Spinal cord (tissue), 10 donors: ENCODE measurements around the gene FAM193A. TPM values are rescaled to one million over a fixed set of nuclear protein-coding genes. Genes with fewer than 3 reads are reported as not detected.
"Not testable (repeated sequence)": the region's sequence is repeated elsewhere in the genome, so short reads cannot be mapped to it uniquely, and the experiment has no call there.

Experiments
- DNase-seq, 6 donors: peaks; one replicate each; pipeline versions ENCODE4 v3.0.0 to v3.0.0-alpha.2; 2013 to 2015; ENCODE audit warnings: low spot score in 6 of 6, low read depth in 4 of 6
- H3K27ac ChIP-seq: one replicate; pipeline ENCODE4 v1.5.1; 2013; ENCODE audit warnings: low read depth, low read length, control low read depth
- H3K27me3 ChIP-seq: one replicate; pipeline ENCODE4 v1.6.1; 2013; ENCODE audit warnings: low read length; ENCODE audit not compliant: control insufficient read depth, insufficient read depth
- H3K36me3 ChIP-seq: one replicate; pipeline ENCODE4 v1.6.1; 2013; ENCODE audit warnings: low read length; ENCODE audit not compliant: control insufficient read depth, insufficient read depth
- H3K4me1 ChIP-seq: one replicate; pipeline ENCODE4 v1.6.1; 2013; ENCODE audit warnings: low read length; ENCODE audit not compliant: control insufficient read depth, insufficient read depth
- H3K4me3 ChIP-seq: one replicate; pipeline ENCODE4 v1.5.1; 2013; ENCODE audit warnings: low read depth, low read length, control low read depth
- H3K9me3 ChIP-seq: one replicate; pipeline ENCODE4 v1.6.1; 2013; ENCODE audit warnings: low read length; ENCODE audit not compliant: control insufficient read depth, insufficient read depth
- WGBS: methylation state at CpG from one replicate; pipeline ENCODE4 v1.1.5; 2013; ENCODE audit warnings: missing lambda C conversion rate; ENCODE audit not compliant: insufficient coverage; 5-methylcytosine and 5-hydroxymethylcytosine counted together
- polyA plus RNA-seq, 2 donors: library from polyadenylated mRNA; unstranded; fragments of 120-200 nt; gene quantifications; one replicate each; pipeline ENCODE4 v1.2.1, GENCODE V29; 2013; ENCODE audit not compliant: insufficient read length in 2 of 2
- total RNA-seq, 2 donors: library from RNA; depleted of rRNA in 1 of 2; stranded (reverse); fragments of 120-200 nt in 1 of 2; fragments of >200 nt in 1 of 2; gene quantifications; one replicate each; pipeline versions ENCODE4 v1.2.3 to v1.2.4, GENCODE V29; 2013 to 2014
- donor health status: healthy.

The FAM193A gene
- total and polyA plus RNA-seq, 4 donors: 16.2 to 35.1 (median 28.9) TPM

DNA sequence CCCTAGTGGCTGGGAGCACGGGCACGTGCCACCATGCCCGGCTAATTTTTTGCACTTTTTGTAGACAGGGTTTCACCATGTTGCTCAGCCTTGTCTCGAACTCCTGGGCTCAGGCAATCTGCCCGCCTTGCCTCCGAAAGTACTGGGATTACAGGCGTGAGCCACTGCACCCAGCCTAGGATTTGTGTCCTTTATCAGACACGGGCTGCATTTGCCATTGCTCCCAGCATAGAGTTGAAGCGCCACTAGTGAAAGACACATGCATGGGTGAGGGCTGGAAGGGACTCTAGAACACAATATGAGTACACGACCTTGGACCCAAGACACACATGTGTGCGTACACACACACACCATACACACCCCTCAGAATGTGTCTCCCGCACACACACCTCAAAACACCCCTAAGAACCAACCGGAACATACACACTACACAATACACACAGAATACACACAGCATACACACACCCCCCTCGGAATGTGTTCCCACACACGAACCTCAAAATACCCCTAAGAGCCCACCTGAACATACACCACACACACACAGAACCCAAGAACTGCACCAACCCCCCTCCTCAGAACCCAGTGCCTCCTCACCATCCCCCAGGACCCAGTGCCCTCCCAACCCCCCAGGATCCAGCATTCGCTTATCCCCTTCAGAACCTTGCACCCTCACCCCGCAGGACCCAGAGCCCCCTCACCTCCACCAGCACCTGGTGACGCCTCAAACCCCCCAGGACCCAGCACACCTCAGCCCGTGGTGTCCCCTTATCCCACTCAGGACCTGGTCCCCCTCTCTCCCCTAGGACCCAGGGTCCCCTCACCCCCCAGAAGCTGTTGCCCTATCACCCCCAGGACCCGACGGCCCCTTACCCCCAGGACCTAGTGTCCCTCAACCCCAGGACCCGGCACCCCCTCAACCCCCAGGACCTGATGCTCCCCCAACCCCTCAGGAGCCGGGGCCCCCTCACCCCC lies 218.7 kb downstream of the FAM193A start:
- DNase-seq: no peak
- peak overlapping the region; percentile 52 for H3K4me3 ChIP-seq
- no peaks in the 10 kb centered on the region for H3K27me3 ChIP-seq
- H3K4me1 ChIP-seq: peaks cover 18% of the 10 kb centered on the region
- H3K36me3 ChIP-seq: peaks cover 5% of the 10 kb centered on the region
- 82% methylated on average over 16 of the region's 23 CpGs for WGBS
- no peaks in the 10 kb centered on the region for H3K9me3 ChIP-seq
- H3K27ac ChIP-seq: no peak overlapping the region

DNA sequence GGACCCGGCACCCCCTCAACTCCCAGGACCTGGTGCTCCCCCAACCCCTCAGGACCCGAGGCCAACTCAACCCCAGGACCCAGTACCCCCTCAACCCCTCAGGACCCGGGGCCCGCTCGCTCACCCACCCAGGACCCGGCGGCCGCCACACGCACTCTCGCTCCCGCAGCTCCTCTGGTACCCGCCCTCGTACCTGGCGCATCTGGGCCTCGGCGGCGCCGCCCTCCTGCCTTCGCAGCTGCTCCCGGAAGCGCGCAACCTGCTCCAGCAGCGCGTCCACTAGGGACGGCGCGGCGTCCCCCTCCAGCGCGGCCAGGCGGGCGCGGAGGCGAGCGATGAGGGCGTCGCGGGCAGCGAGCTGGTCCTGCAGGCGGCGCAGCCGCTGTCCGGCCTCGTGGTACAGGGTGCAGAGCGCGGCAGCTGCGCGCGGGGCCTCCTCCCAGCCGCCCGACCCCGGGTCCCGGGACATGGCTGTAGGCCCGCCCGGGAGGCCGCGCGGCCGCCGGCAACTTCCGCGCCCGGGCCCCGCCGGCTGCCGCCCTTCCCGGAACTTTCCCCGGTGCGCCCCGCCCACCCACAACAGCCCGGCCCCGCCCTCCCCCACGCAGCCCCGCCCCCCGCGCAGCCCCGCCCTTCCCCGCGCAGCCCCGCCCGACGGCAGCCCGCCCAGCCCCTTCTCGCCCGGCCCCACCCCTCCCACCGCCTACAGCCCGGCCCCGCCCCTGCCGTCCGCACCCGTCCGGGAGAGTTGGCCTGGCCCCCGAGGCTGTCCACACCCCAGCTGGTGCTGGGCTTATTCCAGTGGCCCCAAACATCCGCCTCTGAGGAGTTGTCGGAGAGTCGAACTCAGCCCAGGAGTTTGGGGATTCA lies 219.6 kb downstream of the FAM193A start, which contains the start of gene TNIP2:
TNIP2 (minus strand) TSS at position 516 of the 870 bp plus-strand sequence; CDS start at position 469, 47 bp downstream.
- peak in 5 of 6 donors; percentile 20 to 79 (median 32) for DNase-seq
- no peaks in the 10 kb centered on the region for H3K27me3 ChIP-seq
- H3K9me3 ChIP-seq: no peaks in the 10 kb centered on the region
- WGBS: under 1% methylated on average over 63 of the region's 96 CpGs
- peak within 1 kb of the TSS; percentile 75 for H3K27ac ChIP-seq
- H3K36me3 ChIP-seq: peaks cover 2% of the 10 kb centered on the region
- peaks cover 18% of the 10 kb centered on the region for H3K4me1 ChIP-seq
- H3K4me3 ChIP-seq: peak within 1 kb of the TSS; percentile 52

DNA sequence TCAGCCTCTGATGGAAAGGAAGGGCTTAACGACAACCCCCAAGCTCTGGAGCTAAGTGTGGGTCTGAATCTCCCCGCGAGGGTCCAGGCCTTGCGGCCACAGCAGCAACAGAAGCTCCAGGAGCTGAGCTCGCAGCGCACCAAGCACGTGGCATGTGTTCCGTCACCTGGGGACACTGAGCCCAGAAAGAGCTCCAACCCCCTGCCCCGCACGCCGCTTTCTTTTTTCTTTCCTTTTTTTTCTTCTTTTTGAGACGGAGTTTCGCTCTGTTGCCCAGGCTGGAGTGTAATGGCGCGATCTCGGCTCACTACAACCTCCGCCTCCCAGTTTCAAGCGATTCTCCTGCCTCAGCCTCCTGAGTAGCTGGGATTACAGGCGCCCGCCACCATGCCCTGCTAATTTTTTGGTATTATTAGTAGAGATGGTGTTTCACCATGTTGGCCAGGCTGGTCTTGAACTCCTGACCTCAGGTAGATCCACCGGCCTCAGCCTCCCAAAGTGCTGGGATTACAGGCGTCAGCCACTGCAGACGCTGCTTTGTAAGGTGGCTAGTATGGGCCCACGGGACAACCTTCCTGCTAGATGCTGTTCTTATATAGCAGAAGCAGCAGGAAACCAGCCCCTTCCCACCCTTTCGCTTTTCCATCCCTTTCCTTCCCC lies 220.4 kb downstream of the FAM193A start:
- peaks cover 2% of the 10 kb centered on the region for H3K36me3 ChIP-seq
- 57% methylated on average over 17 of the region's 25 CpGs for WGBS
- DNase-seq: no peak
- no peaks in the 10 kb centered on the region for H3K27me3 ChIP-seq
- peak overlapping the region; percentile 75 for H3K27ac ChIP-seq
- H3K4me3 ChIP-seq: peak overlapping the region; percentile 47
- no peaks in the 10 kb centered on the region for H3K9me3 ChIP-seq
- H3K4me1 ChIP-seq: peaks cover 21% of the 10 kb centered on the region

DNA sequence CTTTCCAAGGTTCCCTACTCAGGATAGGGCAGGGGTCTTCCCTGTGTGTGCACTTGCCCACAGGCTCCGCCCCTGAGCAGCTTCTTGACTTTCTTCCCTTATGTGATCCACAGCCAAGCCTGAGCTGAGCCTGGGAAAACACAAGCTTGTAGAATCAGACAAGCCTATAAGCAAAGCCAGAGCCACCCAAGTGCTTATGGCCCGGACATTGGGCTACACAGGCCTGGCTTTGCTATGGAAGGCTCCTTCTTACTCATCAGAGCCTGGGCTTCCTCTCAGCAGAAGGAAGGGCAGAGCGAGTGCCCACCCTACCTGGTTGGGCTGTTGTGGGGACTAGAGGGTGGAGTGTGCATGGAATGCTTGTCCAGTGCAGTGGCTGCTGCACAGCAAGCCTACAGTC lies 221.0 kb downstream of the FAM193A start:
- peaks cover 21% of the 10 kb centered on the region for H3K4me1 ChIP-seq
- peaks cover under 1% of the 10 kb centered on the region for H3K36me3 ChIP-seq
- no peaks in the 10 kb centered on the region for H3K9me3 ChIP-seq
- no peak for DNase-seq
- WGBS: 100% methylated on average over 3 of the region's 3 CpGs
- H3K27me3 ChIP-seq: no peaks in the 10 kb centered on the region
- H3K4me3 ChIP-seq: no peak overlapping the region
- H3K27ac ChIP-seq: no peak overlapping the region

DNA sequence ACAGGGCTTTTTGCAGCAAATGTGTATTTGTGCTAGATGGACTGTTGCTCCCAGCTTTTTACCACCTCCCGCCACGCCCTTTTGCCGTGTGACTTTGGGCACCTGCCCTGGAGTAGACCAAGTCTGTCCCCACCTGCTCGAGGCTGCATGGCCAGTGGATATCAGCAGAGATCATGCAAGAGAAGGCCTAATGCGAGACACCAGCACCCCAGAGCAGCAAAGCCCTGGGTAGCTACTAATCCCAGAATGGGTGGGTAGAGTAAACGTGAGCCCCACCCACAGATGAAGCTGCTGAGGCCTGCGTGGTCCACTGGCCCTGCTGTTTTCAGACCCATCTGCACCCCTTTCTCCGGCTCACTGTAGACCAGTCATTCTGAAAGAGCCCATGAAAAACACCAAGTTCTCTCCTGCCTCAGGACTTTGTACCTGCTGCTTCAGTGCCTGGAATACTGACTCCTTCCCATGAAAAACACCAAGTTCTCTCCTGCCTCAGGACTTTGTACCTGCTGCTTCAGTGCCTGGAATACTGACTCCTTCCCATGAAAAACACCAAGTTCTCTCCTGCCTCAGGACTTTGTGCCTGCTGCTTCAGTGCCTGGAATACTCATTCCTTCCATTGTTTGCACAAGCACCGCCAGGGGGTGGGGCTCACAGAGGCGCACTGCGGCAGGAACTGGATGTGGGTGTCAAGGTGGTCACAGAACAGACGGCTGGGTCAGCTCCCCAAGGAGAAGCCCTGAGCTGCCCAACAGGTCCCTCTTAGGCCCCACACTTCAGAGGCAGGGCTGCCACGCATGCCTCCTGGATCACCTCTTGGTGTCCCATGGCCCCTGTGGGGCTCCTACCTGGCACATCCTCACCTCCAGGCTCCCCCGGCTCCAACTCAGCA lies 224.8 kb downstream of the FAM193A start:
- H3K4me1 ChIP-seq: peaks cover 16% of the 10 kb centered on the region
- H3K27me3 ChIP-seq: no peaks in the 10 kb centered on the region
- WGBS: 75% methylated on average over 10 of the region's 14 CpGs
- H3K27ac ChIP-seq: no peak overlapping the region
- DNase-seq: no peak
- H3K36me3 ChIP-seq: no peaks in the 10 kb centered on the region
- no peaks in the 10 kb centered on the region for H3K9me3 ChIP-seq
- H3K4me3 ChIP-seq: no peak overlapping the region

DNA sequence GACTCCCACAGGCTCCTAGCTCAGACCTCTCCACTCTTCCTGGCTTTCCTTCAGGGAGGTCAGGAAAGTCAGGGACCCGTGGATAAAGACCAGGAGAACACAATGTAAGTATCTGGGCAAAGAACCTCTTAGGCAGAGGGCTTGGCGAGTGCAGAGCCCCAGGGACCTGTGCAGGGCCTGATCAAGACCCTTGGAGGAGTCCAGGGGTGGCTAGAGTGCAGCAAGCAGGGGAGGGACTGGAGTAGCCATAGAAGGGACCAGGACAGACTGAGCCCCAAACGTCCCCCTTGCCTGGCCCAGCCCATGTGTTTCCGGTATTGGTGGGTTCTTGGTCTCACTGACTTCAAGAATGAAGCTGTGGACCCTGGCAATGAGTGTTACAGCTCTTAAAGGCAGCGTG lies 225.6 kb downstream of the FAM193A start:
- peaks cover 11% of the 10 kb centered on the region for H3K4me1 ChIP-seq
- H3K27me3 ChIP-seq: no peaks in the 10 kb centered on the region
- H3K27ac ChIP-seq: no peak overlapping the region
- no peak for DNase-seq
- no peaks in the 10 kb centered on the region for H3K9me3 ChIP-seq
- H3K36me3 ChIP-seq: no peaks in the 10 kb centered on the region
- no peak overlapping the region for H3K4me3 ChIP-seq
- WGBS: 81% methylated on average over 5 of the region's 5 CpGs

DNA sequence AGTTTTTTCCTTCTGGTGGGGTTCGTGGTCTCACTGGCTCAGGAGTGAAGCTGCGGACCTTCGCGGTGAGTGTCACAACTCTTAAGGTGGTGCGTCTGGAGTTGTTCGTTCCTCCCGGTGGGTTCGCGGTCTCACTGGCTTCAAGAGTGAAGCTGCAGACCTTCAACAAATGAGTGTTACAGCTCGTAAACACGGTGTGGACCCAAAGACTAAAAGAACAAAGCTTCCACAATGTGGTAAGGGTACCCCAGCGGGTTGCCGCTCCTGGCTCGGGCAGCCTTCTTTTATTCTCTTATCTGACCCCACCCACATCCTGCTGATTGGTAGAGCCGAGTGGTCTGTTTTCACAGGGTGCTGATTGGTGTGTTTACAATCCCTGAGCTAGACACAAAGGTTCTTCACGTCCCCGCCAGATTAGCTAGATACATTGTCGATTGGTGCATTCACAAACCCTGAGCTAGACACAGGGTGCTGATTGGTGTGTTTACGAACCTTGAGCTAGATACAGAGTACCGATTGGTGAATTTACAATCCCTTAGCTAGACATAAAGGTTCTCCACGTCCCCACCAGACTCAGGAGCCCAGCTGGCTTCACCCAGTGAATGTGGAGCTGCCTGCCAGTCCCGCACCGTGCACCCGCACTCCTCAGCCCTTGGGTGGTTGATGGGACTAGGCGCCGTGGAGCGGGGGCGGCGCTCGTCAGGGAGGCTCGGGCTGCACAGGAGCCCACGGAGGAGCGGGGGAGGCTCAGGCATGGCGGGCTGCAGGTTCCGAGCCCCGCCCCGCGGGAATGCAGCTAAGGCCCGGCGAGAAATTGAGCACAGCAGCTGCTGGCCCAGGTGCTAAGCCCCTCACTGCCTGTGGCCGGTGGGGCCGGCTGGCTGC lies 226.3 kb downstream of the FAM193A start:
- not testable (repeated sequence) for H3K36me3 ChIP-seq, H3K4me3 ChIP-seq, DNase-seq, H3K9me3 ChIP-seq, H3K27ac ChIP-seq, H3K27me3 ChIP-seq
- WGBS: 96% methylated on average over 31 of the region's 42 CpGs
- H3K4me1 ChIP-seq: peaks cover 11% of the 10 kb centered on the region

DNA sequence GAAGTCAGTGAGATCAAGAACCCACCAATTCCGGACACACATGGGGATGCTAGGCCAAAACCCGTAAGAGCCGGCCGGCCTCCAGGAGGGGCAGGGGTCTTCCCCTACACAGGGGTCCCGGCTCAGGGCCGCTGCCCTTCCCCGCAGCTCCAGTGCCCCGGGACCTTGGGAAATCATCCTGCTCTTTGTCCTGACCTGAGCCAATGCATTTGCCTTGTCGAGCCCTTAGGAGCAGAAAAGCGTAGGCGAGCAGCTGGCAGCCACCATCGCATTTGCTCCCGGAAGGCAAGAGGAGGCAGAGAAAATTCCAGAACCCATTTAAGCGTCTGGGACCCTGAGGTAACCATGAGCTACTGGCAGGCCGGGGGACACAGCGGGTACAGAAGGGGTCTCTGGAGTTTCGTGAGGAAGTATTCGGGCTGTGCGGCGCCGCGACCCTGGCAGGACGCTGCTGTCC lies 227.1 kb downstream of the FAM193A start:
- 59% methylated on average over 23 of the region's 23 CpGs for WGBS

More for the DNA sequence above, 227.1 kb downstream of the FAM193A start:
- Histone ChIP-seq H3K4me1 (peaks cover 11% of the 10 kb centered on the region), H3K27me3 (no peaks in the 10 kb centered on the region), H3K4me3 (peak overlapping the region; percentile 45), H3K27ac (no peak overlapping the region), H3K36me3 (no peaks in the 10 kb centered on the region), H3K9me3 (no peaks in the 10 kb centered on the region)
- peak in 1 of 6 donors; percentile 30 for DNase-seq
